Colon (tissue), 2 donors: Measurements from ENCODE around the gene MT1F.
"Not testable (repeated sequence)": the region's sequence is repeated elsewhere in the genome, so short reads cannot be mapped to it uniquely, and the experiment has no call there.

ENCODE experiments used
- FAIRE-seq: peaks from 2 replicates; lab custom pipeline; 2012; peaks lifted over from hg19 to GRCh38; lab: Jason Lieb, UNC
- donor health status: control.
- donor health status: control.

MT1F gene

DNA sequence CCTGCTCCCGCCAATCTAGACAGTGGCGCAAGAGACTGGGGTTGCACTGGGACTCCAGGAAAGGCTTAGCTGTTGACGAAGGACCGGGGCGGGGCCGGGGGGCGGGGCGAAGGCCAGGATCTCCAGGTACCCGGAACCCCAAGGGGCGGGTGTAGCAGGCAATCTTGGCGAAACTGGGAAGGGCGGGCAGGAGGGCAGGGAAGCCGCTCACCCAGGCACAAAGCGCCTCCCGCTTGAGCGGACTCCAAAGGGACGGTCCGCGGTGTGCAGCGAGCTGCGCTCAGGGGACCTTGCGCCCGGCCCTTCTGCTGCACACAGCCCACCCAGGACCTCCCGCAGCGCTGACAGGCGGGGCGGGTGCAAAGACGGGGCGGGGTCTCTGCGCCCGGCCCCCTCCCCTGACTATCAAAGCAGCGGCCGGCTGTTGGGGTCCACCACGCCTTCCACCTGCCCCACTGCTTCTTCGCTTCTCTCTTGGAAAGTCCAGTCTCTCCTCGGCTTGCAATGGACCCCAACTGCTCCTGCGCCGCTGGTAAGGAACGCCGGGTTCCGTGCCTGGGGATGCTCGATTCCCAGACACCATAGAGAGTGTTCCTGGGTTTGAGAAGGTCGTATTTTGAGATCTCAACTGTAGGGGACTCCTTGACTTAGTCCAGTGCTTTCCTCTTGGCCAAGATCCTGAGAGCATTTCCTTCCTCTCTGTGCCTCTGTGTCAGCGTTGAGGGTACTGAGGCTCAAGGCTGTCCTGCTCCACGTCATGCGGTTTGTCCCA lies at the start of gene MT1F:
Gene MT1F, plus strand, starts transcription at position 405 of the 772 bp plus-strand sequence. Its CDS starts 100 bp downstream, at position 505.
- FAIRE-seq: no peak

DNA sequence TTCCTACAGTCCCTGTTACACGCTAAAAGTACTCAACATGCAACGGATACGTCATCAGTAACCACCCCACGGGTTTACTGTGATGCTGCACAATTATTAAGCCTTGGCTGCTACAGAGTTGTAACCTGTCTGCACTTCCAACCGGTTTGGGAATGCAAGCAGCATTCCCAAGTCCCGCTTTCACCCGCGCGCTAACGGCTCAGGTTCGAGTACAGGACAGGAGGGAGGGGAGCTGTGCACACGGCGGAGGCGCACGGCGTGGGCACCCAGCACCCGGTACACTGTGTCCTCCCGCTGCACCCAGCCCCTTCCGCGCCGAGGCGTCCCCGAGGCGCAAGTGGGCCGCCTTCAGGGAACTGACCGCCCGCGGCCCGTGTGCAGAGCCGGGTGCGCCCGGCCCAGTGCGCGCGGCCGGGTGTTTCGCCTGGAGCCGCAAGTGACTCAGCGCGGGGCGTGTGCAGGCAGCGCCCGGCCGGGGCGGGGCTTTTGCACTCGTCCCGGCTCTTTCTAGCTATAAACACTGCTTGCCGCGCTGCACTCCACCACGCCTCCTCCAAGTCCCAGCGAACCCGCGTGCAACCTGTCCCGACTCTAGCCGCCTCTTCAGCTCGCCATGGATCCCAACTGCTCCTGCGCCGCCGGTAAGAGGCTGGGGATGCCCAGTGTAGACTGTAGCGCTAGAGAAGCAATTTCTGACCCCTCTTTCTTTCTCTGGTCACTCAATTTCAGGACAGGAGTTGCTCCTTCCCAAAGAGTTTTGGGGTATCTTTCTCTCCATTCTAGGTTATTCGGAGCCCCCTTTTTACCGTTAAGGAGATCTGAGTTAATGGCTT lies 49.5 kb upstream of the MT1F start, which contains the start of gene MT2A:
Gene MT2A, plus strand, starts transcription at position 542 of the 833 bp plus-strand sequence. Its CDS starts 72 bp downstream, at position 614.
- FAIRE-seq: no peak

DNA sequence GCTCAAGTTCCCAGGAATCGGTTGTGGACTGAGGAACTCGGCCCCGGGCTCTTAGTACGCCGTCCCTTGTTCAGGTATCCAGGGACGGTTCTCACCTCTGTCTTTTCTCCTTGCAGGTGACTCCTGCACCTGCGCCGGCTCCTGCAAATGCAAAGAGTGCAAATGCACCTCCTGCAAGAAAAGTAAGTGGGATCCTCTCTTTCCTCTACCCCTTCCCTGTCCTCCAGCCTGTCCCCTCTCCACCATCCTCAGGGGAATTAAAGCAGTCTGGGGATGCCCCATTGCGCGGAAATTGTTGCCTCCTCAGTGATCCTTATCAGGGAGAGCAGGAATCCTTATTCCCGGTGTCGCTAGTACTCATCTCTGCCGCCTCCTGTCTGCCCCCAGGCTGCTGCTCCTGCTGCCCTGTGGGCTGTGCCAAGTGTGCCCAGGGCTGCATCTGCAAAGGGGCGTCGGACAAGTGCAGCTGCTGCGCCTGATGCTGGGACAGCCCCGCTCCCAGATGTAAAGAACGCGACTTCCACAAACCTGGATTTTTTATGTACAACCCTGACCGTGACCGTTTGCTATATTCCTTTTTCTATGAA lies 48.8 kb upstream of the MT1F start:
- FAIRE-seq: no peak

DNA sequence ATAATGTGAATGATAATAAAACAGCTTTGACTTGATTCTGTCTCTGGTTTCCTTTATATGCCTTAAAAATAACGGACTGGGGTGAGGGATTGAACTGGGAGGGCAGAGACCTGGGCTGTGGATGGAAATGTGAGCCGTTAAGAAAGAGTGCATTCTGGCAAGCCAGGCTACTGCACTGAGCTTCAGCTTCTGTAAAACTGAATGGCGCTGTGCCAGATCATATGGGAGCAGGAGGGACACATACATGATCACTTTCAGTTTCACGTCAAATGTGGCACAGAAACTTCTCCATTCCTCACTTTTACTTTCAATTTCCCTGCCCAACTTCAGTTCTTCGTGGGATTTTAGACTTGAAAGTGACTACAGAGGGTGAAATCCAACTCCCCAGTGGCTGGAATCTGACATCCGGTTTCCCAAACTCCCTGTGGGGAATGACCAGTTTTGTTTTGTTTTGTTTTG lies 48.3 kb upstream of the MT1F start:
- no peak for FAIRE-seq

DNA sequence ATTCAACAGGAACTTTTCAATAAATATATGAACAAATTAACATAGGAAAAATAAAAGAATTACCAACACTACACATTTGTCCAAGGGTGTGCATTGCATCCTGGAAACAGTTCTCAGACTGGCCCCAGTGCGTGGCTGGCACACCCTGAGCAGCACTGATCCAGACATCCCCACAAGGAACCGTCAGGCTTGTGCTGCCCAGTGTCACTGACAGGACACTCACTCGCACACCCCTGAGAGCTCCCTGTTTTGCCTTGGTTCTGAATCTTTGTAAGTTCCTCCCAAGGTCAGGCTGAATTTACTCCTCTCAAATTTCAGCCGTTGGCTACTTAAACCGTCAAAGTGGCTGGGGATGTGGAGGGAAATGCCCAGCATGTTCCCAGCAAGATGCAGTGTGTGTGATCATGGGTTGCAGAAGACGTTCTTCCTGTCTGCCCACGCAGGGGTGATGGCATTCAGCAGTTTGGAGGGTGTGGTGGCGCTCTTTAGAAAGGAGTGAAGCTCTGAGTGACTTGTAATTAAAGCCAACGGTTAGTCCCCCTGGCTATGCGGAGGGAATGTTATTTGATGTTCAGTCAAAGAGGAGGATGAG lies 47.6 kb upstream of the MT1F start:
- FAIRE-seq: no peak

DNA sequence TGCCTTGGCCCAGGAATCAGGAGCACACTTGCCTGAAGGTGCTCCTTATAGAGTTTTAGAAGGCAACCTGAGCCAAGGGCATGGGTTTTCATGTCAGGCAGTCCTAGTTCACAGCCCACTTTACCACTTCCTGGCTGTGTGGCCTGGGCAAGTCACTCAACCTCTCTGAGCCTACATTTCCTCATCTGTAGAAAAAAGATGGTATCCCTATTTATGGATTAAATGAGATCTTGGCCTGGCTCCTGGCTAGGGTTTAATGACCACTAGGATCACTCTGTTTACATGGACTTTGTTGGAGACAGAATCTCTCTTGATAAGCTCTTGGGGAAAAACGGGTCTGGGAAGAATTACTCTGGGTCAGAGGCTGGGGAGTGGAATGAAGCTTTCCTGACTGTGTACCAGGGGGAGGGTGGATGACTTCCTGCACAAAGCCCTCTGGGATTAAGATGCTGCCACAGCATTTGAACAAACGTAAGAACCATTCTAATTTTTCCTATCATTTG lies 47.1 kb upstream of the MT1F start:
- FAIRE-seq: no peak

DNA sequence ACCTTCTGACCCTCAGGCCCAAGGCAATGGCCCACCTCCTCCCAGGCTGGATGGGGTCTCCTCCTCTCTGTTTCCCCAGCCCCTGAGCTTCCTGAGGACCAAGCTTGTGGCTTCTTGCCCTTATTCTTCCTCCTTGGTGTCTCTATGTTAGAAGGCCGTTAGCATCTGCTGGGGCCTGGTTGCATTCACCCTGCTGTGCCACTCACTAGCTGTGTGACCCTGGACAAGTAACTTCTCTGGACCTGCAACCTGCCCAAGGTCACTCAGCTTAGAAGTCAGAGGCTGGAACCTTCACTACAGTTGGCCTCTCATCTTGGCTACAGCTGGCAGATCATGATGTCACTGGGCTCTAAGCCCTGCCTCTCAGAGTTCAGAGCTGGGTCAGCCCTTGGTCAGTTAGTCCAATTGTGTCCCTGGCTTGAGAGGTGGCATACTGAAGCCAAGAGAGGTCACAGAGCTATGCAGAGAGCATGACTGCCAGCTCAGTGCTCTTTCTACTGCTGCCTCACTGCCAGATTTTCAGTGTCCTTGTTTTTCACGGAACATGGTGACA lies 46.4 kb upstream of the MT1F start:
- no peak for FAIRE-seq

DNA sequence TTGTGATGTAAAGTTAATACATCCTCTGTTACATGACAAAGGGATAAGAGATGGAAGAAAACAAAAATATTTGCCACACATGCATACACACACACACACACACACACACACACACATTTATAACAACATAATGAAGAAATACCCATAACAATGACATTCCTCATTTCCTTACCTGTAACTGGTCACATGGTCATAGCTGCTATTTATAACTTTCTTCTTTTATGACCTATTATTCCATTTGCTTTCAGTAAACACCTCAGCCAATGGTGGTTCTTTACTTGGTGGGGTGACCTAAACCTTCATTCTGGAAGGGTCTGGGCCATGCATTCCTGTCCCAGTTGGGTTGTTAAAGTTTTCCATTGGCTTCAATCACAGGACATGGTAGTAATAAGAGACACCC lies 44.1 kb upstream of the MT1F start:
- FAIRE-seq: no peak

DNA sequence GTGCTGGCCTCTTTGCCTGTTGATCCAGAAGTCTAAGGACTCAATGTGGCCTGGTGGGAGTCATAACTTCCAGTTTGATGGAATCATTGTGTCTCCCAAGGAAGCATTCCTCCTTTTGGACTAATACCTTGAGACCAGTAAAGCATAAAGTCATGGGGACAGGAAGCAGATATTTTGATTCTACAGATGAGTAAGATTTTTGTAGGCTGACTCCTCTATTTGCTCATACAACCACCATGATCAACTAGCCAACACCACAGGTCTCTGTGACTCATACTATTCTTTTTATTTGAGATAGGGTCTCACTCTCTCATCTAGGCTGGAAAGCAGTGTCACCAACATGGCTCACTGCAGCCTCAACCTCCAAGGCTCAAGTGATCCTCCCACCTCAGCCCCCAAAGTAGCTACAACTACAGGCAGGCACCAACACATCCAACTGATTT lies 43.2 kb upstream of the MT1F start:
- FAIRE-seq: no peak

DNA sequence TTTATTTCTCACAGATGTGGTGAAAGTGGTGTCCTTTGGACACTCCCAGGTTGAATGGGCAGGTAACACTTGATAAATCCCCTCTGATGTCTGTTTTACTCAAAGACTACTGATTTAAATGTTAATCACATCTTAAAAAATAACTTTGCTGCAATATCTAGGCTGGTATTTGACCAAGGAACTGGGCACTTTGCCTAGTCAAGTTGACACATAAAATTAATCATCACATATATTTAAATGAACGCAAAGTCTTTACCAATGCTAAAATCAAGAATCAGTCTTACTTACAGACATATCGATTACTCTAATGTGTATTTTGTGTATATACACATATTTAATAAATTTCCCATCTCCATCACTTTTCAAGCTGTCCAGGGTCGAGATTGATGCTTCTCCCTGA lies 42.4 kb upstream of the MT1F start:
- no peak for FAIRE-seq

DNA sequence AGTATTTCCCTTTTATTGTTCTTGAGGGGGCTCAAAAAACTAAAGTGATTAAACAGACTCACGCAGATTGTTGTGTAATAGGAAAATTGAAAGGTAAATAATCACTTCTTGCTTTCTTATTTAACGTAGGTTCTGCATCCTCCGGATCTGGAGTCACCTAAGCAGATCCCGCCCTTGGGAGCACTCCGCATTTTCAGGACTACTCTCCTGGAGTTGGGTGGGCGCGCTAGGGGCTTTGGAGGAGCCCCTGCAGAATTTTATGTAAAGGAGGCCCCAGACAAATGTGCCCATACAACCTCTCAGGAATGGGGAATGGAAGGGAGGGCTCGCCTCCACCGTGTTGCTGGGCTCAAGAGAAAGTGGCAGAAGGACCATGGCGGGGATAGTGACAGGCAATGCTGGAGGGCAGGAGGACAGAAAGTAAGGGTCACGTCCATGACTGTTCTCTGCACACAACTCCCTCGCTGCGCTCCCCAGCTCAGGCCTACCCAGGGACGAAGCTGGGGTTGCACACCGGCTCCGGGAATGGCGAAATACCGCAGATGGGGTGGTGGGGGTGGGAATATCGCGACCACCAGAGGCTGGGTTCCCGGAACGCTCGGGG lies 41.0 kb upstream of the MT1F start:
- FAIRE-seq: no peak

DNA sequence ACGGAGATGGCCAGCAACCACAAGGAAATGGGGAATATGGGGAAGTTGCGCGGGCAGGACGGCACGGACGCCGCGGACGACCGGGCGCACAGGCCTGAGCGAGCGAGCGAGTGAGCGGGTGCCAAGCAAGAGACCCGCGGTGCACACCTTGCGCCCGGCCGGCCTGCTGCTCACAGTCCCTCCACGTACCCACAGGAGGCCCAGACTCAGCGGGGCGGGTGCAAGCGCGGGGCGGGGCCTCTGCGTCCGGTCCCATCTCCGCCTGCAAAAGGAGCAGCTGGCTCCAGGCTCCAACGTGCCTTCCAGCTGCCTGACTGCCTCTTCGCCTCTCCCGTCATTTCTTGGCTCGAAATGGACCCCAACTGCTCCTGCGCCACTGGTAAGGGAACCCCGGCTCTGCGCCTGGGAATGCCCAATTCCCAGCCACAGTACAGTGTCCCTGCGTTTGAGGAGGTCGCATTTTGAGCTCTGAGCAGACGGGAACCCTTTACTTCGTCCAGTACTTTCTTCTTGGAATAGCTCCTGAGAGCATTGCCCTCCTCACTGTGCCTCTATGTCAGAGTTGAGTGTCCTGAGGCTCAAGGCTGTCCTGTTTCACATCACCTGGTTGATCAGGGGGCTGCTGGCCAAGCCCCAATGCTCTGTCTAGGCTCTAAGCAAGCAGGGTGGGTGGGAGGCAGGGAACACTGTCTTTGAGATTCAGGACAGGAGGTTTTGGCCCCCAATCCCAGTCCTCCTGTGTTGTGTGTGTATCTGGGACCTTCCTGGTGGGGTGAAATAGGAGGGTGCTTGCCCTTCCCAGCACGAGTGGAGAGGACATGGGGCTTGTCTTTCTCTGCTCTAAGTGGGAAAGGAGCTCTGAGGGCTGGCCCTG lies 40.3 kb upstream of the MT1F start:
- no peak for FAIRE-seq

DNA sequence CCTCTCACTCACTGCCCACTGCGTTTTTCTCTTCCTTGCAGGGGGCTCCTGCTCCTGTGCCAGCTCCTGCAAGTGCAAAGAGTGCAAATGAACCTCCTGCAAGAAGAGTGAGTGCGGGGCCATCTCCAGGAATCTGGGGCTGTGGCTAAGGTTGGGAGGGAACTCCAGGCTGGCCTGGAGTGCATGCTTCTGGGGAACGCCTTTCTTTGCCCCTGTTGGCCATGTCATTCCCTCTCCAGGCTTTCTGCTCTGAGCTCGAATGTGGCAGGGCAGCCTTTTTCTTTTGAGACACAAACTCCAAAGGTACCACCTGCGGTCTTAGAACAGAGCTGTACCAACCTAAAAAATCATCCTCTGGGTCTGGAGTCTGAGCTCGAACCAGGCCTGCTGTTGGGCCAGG lies 39.6 kb upstream of the MT1F start:
- no peak for FAIRE-seq

DNA sequence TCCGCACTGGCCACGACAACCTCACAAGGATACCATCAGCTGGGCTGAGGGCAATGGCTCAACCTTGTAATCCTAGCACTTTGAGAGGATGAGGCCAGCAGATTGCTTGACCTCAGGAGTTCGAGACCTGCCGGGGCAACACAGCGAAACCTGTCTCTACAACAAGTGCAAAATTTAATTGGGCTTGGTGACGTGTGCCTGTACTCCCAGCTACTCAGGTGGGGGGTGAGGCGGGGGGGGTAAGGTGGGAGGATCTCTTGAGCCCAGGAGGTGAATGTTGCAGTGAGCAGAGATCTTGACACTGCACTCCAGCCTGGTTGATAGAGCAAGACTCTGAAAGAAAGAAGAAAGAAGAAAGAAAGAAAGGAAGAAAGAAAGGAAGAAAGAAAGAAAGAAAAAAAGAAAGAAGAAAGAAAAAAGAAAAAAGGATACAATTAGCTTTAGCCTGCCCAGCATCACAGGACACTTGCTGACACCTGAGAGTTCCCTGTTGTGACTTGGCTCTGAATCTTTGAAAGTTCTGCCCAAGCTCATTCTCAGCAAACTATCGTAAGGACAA lies 37.3 kb upstream of the MT1F start:
- FAIRE-seq: no peak

DNA sequence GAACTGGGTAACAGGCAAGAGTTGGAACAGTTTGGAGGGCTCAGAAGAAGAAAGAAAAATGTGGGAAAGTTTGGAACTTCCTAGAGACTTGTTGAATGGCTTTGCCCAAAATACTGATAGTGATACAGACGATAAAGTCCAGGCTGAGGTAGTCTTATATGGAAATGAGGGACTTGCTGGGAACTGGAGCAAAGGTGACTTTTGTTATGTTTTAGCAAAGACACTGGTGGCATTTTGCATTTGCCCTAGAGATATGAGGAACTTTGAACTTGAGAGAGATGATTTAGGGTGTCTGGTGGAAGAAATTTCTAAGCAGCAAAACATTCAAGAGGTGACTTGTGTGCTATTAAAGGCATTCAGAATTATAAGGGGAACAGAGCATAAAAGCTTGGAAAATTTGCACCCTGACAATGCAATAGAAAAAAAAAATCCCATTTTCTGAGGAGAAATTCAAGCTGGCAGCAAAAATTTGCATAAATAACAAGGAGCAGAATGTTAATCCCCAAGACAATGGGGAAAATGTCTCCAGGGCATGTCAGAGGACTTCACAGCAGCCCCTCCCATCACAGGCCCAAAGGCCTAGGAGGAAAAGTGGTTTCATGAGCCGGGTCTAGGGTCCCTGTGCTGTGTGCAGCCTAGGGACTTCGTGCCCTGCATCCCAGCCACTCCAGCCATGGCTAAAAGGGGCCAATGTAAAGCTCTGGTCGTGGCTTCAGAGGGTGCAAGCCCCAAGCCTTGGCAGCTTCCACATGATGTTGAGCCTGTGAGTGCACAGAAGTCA lies 35.9 kb upstream of the MT1F start:
- not testable (repeated sequence) for FAIRE-seq

DNA sequence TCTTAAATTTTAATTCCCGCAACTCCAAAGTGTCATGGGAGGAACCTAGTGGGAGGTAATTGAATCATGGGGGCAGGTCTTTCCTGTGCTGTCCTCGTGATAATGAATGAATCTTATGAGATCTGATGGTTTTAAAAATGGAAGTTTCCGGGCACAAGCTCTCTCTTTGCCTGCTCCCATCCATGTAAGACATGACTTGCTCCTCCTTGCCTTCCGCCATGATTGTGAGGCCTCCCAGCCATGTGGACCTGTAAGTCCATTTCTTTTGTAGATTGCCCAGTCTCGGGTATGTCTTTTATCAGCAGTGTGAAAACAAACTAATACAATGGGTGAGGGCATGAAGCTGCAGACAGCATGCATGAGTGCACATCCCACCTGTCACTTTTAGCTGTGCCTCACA lies 34.6 kb upstream of the MT1F start:
- not testable (repeated sequence) for FAIRE-seq

DNA sequence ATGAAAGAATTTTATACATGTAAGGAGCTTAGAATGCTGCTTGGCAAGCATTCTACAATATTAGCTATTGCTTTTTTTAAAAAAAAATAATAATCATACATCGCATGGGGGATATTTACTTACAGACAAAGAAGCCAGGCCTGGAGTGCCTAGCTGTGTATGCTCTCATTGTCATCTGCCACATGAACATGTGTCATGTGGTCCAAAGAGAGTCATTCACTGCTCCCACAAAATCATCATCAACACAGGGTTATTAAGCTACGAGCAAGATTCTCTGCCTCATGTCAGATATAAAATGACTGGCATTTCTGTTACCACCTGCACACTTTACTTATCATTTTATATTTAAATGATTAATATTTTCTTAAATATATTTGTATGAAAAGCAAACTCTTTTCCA lies 34.1 kb upstream of the MT1F start:
- FAIRE-seq: no peak

DNA sequence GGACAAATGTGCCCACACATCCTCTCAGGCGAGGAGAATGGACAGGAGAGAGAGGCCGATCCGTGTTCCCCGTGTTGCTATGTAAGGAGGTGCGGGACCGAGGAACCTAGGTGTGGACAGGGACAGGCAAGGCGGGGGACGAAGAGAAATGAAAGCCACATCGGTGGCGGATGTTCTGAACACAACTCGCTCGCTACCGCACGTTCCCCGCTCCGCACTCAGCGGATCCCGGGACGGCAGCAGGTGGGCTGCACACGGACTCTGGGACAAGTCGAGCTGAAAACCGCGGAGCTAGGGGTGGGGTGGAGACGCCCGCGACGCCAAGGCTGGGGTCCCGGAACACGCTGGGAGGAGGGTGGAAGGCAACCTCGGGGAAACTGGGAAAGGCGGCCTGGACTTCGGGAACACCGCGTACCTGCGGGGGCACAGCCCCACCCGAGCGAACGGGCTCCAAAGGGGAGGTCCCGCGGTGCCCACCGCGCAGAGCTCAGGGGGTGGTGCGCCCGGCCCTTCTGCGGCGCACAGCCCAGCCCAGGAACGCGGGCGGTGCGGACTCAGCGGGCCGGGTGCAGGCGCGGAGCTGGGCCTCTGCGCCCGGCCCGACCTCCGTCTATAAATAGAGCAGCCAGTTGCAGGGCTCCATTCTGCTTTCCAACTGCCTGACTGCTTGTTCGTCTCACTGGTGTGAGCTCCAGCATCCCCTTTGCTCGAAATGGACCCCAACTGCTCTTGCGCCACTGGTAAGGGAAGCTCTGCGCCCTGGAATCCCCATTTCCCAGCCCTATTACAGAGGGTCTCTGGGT lies 32.4 kb upstream of the MT1F start, which contains the start of gene MT1E:
Gene MT1E, plus strand, starts transcription at position 642 of the 803 bp plus-strand sequence. Its CDS starts 71 bp downstream, at position 713.
- FAIRE-seq: no peak
